Measurements from ENCODE around the gene FRMD1. TPM values are rescaled to one million over a fixed set of nuclear protein-coding genes. Genes with fewer than 3 reads are reported as not detected.
"Not testable (repeated sequence)": the region's sequence is repeated elsewhere in the genome, so short reads cannot be mapped to it uniquely, and the experiment has no call there.

FRMD1 gene
- total RNA-seq, 1 donor from 2014 or later, result not detected

DNA sequence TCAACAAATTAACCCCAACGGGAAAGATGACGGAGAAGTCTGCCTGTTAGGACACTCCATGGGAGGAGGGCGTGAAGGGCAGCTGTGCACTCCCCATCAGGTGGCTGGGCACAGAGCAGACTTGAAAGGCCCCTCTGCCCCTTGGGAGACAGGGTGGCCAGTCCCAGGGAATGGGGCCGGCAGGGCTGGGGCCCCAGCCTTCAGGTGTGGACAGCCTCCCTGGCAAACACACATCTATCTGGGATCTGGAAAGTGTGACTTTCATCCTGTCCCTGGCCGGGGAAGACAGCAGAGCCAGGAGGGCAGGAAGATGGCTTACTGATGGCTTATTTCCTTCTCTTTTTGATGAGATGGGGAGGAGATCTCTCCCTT, 4.5 kb upstream of the FRMD1 start:
- no peaks in the 10 kb centered on the region for H3K36me3 Mint-ChIP-seq (ENCODE audit: low read depth)
- no peak overlapping the region for H3K27ac Mint-ChIP-seq (ENCODE audit: unreplicated experiment)
- TF ChIP-seq, protein P1, sequence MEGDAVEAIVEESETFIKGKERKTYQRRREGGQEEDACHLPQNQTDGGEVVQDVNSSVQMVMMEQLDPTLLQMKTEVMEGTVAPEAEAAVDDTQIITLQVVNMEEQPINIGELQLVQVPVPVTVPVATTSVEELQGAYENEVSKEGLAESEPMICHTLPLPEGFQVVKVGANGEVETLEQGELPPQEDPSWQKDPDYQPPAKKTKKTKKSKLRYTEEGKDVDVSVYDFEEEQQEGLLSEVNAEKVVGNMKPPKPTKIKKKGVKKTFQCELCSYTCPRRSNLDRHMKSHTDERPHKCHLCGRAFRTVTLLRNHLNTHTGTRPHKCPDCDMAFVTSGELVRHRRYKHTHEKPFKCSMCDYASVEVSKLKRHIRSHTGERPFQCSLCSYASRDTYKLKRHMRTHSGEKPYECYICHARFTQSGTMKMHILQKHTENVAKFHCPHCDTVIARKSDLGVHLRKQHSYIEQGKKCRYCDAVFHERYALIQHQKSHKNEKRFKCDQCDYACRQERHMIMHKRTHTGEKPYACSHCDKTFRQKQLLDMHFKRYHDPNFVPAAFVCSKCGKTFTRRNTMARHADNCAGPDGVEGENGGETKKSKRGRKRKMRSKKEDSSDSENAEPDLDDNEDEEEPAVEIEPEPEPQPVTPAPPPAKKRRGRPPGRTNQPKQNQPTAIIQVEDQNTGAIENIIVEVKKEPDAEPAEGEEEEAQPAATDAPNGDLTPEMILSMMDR (conservative IDR thresholded peaks at IDR 0.05), result no peak
- no peaks in the 10 kb centered on the region for H3K9me3 Mint-ChIP-seq
- no peaks in the 10 kb centered on the region for H3K27me3 Mint-ChIP-seq (ENCODE audit: low read depth)
- DNase-seq (ENCODE audit: low read depth, low spot score), result no peak
- peaks cover 15% of the 10 kb centered on the region for H3K4me1 Mint-ChIP-seq
- H3K4me3 Mint-ChIP-seq, result no peak overlapping the region

DNA sequence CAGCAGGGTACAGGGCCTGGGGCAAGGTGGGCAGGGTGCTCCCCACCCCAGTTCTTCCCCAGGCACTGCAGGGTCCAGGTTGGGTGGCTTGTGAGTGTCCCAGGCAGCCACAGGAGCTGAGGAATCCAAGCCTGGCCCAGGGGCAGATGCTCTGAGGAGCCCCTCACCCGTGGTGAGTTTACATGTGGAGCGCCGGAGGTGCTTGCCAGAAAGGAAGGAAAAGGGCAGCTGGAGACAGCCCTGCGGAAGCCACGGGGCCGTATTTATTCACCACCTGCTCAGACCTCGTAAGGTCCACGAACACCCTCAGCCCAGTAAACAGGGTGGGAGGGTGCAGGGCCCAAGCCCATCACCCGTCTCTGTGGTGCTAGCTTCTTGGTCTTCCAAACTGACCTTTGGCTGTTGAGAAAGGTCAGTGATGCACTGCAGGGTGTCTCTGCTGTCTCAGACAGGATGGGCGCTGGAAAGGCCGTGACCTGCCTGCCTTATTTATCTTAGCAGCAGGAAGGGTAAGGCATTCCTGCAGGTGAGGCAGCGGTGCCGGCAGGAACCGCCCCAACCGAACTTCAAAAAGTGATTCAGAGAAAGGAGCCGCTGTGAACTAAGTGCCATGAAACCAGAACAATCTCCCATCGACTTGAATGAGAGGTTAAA, 4.0 kb upstream of the FRMD1 start:
- Mint-ChIP-seq H3K36me3 (ENCODE audit: low read depth) (no peaks in the 10 kb centered on the region), H3K4me1 (peaks cover 10% of the 10 kb centered on the region), H3K27ac (ENCODE audit: unreplicated experiment) (no peak overlapping the region), H3K9me3 (no peaks in the 10 kb centered on the region), H3K4me3 (no peak overlapping the region), H3K27me3 (ENCODE audit: low read depth) (no peaks in the 10 kb centered on the region)
- TF ChIP-seq, protein P1 (conservative IDR thresholded peaks at IDR 0.05), result no peak
- no peak for DNase-seq (ENCODE audit: low read depth, low spot score)

DNA sequence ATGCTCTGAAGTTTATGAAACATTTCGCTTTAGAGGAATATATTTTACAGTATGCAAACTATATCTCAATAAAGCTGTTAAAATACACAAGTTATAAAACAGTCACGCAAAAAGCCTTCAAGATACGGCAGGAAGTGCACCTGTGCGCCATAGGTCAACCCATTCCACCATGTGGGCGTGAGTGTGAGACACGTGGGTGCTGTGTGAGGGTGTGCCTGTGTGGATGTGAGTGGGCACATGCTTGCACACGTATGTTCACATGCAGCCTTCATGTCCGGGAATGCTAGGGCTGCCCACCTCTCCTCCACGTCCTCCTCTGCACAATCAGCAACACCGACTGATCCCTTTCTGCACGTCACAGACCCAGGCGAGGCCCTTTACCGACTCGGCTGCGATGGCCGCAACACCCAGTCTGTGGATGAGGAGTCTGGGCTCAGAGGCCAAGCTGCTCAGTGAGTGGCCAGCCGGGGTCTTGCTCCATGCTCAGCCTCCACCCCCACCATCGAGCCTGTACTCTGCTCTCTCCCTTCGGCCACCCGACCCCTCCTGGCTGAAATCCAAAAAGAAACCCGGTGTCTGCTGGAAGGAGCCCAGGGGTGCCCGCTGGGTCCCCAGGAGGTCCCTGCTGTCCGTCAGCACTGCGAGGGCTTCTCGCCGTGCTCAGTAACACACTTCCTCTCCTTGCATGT, 3.0 kb upstream of the FRMD1 start:
- no peaks in the 10 kb centered on the region for H3K9me3 Mint-ChIP-seq
- TF ChIP-seq, protein P1 (conservative IDR thresholded peaks at IDR 0.05), result no peak
- no peak overlapping the region for H3K4me3 Mint-ChIP-seq
- H3K36me3 Mint-ChIP-seq (ENCODE audit: low read depth), result no peaks in the 10 kb centered on the region
- H3K27ac Mint-ChIP-seq (ENCODE audit: unreplicated experiment), result no peak overlapping the region
- no peaks in the 10 kb centered on the region for H3K27me3 Mint-ChIP-seq (ENCODE audit: low read depth)
- no peak for DNase-seq (ENCODE audit: low read depth, low spot score)
- H3K4me1 Mint-ChIP-seq, result peaks cover 4% of the 10 kb centered on the region

DNA sequence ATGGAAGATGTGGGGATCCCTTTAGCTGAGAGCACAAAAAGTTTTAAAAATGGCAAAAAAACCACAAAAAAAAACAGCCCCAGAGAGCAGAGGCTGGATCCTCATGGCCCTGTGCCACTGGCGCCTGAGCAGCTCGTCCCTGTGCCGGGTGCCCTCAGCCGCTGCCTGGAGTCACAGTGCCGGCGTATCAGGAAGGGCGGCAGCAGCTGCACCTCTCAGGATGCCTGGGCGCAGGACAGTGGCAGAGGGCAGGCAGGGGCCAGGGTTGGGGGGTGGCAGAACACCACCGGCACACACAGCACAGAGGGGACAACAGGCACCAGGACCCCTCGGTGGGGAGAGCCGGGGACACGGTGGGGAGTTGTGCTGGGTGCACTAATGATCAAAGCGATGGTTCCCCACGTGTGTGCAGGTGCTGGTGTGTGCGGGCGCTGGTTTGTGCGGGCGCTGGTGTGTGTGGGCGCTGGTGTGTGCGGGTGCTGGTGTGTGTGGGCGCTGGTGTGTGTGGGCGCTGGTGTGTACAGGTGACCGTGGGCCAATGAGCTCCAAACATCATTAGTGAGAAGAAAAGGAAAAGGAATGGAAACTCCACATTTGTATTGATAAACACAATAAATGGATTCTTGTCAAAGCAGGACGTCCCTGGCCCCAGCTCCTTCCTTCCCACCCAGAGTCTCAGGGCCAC, 1.5 kb upstream of the FRMD1 start:
- no peaks in the 10 kb centered on the region for H3K36me3 Mint-ChIP-seq (ENCODE audit: low read depth)
- TF ChIP-seq, protein P1 (conservative IDR thresholded peaks at IDR 0.05), result no peak
- H3K27me3 Mint-ChIP-seq (ENCODE audit: low read depth), result no peaks in the 10 kb centered on the region

DNA sequence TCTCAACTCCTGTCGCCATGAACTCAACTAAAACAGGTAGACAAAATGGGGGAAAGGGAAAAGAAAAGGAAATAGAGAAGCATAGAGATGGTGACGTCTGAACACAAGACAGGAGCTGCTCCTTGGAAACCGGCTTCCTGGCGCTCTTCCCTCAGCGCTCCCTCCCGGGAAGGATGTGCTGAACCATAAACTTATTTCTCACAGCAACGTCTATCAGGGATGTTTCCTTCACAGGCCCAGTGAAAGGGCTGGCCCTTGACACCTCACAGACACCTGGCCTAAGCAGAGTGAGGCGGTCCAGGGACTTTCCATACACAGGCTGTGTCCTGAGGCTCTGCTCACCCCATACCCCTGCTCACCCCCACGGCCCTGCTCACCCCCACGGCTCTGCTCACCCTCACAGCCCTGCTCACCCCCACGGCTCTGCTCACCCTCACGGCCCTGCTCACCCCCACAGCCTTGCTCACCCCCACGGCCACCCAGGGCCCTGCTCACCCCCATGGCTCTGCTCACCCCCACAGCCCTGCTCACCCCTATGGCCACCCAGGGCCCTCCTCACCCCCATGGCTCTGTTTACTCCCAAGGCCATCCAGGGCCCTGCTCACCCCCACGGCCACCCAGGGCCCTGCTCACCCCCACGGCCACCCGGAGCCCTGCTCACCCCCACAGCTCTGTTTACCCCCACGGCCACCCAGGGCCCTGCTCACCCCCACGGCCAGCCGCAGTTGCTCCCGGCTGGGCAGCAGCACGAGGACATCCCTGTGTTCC, 653 bp downstream of the FRMD1 start:
- Mint-ChIP-seq H3K27ac (ENCODE audit: unreplicated experiment) (no peak overlapping the region), H3K27me3 (ENCODE audit: low read depth) (no peaks in the 10 kb centered on the region), H3K4me3 (no peak overlapping the region), H3K9me3 (no peaks in the 10 kb centered on the region), H3K36me3 (ENCODE audit: low read depth) (no peaks in the 10 kb centered on the region), H3K4me1 (peaks cover 3% of the 10 kb centered on the region)
- TF ChIP-seq, protein P1 (conservative IDR thresholded peaks at IDR 0.05), result no peak
- no peak for DNase-seq (ENCODE audit: low read depth, low spot score)

More for the DNA sequence above, 1.5 kb upstream of the FRMD1 start:
- Mint-ChIP-seq H3K4me3 (no peak overlapping the region), H3K27ac (ENCODE audit: unreplicated experiment) (no peak overlapping the region), H3K4me1 (peaks cover 4% of the 10 kb centered on the region), H3K9me3 (no peaks in the 10 kb centered on the region)
- DNase-seq (ENCODE audit: low read depth, low spot score), result no peak

DNA sequence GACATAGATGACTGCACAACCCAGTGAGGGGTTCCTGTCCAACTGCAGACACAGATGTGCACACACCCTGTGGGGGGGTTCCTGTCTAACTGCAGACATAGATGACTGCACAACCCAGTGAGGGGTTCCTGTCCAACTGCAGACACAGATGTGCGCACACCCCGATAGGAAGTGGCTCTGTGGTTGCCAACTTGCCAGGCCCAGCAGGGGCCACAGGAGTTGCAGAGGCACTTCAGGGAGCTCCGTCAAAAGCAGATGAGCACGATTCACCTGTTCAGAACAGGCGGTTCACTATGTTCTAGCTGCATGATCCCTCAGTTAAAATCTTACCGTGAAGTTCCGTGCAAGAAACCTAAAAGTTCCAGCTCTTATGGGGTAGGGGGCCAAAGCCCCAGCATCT, 1.6 kb downstream of the FRMD1 start:
- not testable (repeated sequence) for H3K27me3 Mint-ChIP-seq (ENCODE audit: low read depth); H3K4me1 Mint-ChIP-seq; H3K9me3 Mint-ChIP-seq; H3K36me3 Mint-ChIP-seq (ENCODE audit: low read depth); H3K27ac Mint-ChIP-seq (ENCODE audit: unreplicated experiment); H3K4me3 Mint-ChIP-seq; DNase-seq (ENCODE audit: low read depth, low spot score)
